ENCODE results near the gene GOLPH3.
A peak's percentile ranks its signal among the peaks of the same experiment; 100 is the strongest.
"Not testable (repeated sequence)": the region's sequence is repeated elsewhere in the genome, so short reads cannot be mapped to it uniquely, and the experiment has no call there.

Gene GOLPH3

DNA sequence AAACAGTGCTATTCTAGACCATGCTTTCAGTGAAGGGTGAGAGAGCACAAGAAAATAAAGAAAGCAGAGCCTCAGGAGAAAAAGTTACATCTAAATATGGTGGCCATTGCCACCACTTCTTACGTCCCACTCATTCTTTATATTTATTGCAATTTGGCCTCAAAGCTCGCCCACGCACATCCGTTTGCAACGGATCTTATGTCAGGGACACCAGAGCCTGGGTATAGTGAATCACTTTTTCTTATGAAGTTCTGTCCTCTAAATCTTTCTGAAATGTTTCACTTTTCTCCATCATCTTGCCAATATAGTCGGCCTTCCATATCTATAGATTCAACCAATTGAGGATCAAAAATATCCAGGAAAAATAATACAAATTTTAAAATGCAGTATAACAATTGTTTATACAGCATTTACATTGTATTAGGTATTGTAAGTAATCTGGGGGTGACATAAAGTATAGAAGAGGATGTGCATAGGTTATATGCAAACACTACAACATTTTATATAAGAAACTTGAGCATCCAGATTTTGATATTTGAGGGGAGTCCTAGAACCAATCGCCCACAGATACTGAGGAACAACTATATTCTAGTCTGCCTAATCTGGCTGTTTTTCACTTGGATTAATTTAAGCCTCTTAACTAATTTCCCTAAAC lies 35.2 kb downstream of the GOLPH3 start:
- DNase-seq (ENCODE audit: insufficient read length, low spot score) (no peak), FAIRE-seq (no peak)

- DNase-seq (ENCODE audit: insufficient read length, low spot score): no peak
- no peak for FAIRE-seq
These were observed 37.8 kb downstream of the GOLPH3 start for GRCh38 chr5:32136342-32136741.

DNA sequence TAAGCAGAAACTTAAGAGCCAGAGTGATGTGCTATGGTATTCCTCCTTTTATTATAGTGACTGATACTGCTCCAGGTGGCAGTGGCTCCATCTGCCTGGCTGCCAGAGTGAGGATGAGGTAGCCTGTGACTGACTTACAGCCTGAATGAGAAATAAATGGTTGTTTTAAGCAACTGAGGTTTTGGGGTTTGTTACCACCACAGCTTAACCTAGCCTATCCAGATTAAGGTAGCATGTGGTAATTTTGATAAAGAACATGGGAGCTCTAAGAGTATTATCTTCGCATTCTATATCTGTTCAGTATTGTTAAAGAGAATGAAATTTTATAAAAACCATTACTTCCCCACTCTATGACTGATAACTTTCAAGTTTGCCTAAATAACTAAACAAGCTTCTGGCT lies 39.0 kb downstream of the GOLPH3 start:
- FAIRE-seq: no peak
- DNase-seq (ENCODE audit: insufficient read length, low spot score): no peak

DNA sequence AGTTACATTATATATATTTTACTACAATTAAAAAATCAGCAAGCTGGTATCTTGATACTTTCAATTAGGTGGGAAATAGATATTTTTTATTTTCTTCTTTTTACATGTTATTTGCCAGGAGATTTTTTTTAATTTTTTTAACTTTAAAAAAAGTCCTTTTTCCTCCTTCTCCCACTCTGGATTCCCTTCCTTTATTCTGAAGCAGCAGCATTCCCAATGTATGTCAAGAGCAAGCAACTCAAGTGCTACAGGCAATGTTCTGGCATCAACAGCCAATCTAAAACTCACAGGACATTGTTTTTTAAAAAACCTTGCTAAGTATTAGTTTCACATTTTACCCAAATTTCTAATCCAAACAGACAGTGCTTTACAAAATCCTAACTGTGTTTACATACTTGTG lies 41.4 kb downstream of the GOLPH3 start:
- DNase-seq (ENCODE audit: insufficient read length, low spot score): no peak
- FAIRE-seq: no peak

DNA sequence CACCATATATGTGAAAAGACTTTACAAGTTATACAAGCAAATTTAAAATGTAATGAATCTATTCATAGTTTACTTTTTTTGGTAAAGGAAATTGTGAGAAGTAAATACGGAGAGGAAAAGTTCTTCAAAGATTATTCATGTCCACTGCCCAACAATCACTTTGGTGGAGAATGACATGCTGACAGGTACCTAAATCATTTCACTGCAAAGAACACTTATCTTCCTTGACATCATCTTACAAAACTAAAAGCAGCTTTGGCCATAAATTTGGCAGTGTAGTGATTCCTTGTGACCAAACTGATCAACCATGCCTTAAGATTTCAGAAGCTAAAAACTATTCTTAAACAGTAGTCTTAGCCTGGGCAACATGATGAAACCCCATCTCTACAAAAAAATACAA lies 42.5 kb downstream of the GOLPH3 start:
- DNase-seq (ENCODE audit: insufficient read length, low spot score) (no peak), FAIRE-seq (no peak)

DNA sequence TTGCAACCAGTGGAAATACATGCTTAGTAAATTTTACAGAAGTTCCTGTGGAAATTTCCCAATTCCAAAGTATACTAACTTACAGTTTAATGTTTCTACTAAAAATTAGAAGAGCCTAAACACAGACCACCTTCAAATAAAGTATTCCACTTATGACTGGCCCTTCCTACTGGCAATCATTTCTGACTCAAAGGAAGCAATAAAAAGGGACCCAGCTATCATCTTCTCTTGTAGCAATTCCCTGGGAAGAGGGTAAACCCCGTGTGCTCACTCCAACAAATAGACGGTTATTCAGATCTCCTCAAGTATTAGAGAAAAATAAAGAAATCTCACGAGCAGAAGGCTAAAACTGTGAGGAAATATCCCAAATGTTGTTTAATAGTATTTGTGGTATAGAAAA lies 43.3 kb downstream of the GOLPH3 start:
- FAIRE-seq (no peak), DNase-seq (ENCODE audit: insufficient read length, low spot score) (no peak)

DNA sequence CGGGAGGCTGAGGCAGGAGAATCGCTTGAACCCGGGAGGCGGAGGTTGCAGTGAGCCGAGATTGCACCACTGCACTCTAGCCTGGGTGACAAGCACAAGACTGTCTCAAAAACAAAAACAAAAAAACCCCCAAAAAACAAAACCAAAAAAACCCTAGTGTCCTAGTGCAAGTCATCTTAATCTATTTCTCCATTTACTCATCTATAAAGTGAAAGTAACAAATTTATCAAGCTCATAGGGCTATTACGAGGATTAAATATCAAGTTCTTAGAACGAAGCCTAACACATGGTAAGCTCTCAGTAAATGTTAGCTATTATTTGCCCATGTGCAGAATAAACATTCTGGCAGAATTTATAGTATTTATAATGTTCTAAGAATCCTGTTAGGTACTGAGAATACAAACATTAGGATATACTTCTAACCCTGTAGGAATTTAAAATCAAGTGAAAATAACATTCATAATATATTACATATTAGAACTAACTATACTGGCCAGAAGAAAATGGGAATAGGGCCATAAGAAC lies 45.0 kb downstream of the GOLPH3 start:
- FAIRE-seq (no peak), DNase-seq (ENCODE audit: insufficient read length, low spot score) (no peak)

DNA sequence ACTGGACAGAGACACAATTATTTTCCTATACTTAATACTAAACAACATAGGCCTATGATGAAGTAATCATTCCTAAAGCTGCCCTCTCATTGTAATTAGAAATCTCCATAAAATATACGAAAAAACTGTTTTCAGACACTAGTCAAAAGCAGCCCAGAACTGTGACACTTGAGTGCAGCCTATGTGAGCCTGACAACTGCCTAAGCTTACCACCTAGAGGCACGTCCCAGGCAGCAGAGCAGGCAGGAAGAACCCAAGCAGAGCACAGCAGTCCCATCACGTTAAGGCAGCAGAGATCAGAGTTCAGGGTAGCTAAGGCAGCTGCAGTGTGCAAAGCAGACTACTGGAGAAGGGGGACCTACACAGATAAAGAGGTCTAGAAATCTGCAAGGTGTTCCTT lies 46.4 kb downstream of the GOLPH3 start:
- peak; percentile 54 for FAIRE-seq
- no peak for DNase-seq (ENCODE audit: insufficient read length, low spot score)

GRCh38 chr5:32126691-32127090 lies 47.4 kb downstream of the GOLPH3 start:
- no peak for DNase-seq (ENCODE audit: insufficient read length, low spot score)
- FAIRE-seq: no peak

- no peak for FAIRE-seq
These were observed 50.0 kb downstream of the GOLPH3 start for GRCh38 chr5:32123889-32124676.

DNA sequence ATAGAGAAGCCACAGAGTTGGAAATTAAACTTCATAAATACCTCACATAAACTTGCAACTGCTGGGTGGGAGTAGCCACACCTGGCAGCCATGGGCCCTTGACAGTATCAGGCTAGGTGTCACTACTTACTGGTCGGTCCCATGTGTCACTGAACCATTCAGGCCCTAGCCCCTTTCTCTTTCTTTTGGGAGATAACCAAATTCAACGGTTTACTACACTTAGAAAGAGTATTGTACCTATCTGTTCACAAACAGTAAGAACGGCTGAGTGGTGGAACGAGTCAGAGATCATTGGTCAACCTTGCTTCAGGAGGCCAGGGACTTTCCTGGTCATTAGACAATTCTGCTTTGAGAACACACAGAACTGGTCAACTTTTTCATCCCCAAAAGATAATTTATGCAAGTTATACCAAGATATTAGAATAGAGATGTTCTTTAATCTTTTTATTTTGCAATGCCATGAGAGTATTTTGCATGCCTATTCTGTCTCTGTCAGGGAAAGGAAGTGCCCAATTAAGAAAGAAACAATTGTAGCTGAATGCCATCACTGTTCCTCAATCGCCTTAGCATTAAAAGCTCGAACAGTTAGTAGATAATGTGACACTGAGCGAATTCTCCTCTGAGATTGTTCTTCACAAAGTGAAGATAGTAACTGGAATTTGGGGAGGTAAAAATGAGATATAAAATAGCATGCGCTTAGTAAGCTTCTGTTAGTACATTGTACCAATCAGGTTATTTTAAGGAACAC lies 50.9 kb downstream of the GOLPH3 start:
- FAIRE-seq (no peak), DNase-seq (ENCODE audit: insufficient read length, low spot score) (no peak)

More at GRCh38 chr5:32123889-32124676, 50.0 kb downstream of the GOLPH3 start:
- DNase-seq (ENCODE audit: insufficient read length, low spot score): no peak

DNA sequence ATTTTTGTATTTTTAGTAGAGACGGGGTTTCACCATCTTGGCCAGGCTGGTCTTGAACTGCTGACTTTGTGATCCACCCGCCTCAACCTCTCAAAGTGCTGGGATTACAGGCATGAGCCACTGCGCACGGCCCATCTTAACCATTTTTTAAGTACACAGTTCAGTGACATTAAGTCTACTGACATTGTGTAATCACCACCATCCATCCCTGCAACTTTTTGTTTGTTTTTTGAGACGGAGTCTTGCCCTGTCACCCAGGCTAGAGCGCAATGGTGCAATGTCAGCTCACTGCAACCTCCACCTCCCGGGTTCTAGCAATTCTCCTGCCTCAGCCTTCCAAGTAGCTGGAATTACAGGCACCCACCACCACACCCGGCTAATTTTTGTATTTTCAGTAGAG lies 55.2 kb downstream of the GOLPH3 start:
- not testable (repeated sequence) for FAIRE-seq

GRCh38 chr5:32116574-32117313 lies 57.4 kb downstream of the GOLPH3 start:
- no peak for FAIRE-seq

More for the DNA sequence above, 55.2 kb downstream of the GOLPH3 start:
- not testable (repeated sequence) for DNase-seq (ENCODE audit: insufficient read length, low spot score)

DNA sequence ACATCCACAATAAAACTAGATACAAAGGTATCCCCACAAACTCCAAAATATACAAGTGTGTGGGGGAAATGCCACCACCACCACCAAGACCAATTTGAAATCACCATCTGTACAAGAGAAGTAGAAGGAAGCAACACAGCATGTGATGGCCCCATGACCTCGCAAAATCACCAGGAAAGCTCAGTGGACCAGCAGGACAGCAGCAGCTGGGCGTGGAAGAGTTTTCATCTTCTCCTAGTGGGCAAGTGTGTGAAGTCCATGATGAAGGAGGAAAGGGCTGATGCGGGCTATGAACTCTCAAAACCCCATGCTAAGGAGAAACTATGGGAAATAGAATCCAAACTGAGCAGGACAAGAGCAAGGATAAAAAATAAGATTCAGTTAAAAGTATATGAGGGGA lies 58.1 kb downstream of the GOLPH3 start:
- DNase-seq (ENCODE audit: insufficient read length, low spot score) (peak; percentile 38), FAIRE-seq (peak; percentile 54)

More at GRCh38 chr5:32116574-32117313, 57.4 kb downstream of the GOLPH3 start:
- DNase-seq (ENCODE audit: insufficient read length, low spot score): no peak

DNA sequence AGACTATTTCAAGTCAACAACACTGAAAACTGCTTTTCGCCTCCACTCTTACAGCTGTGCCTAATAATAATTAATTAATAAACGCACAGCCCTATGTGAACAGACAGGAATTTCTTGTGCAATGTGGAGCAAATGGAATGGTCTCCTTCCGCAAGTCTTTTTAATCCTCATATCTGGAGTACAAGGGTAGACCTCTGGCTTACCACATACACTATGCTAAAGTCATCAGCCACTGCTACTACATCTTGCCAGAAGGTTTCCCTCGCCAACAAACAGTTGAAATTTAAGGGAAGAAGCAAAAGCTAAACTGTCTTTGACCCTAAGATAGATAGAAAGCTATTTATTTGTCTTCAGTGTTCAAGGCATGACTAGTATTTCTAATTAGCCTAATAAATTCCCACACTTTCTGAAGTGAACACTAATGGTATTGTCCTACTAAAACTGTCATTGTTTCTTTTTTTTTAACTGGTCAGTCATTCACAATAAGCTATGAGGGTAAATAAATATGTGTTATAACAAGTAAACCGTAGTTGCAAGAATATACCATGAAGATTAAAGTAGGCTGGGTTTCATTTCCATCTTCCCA lies 63.9 kb downstream of the GOLPH3 start:
- no peak for DNase-seq (ENCODE audit: insufficient read length, low spot score)
- no peak for FAIRE-seq

DNA sequence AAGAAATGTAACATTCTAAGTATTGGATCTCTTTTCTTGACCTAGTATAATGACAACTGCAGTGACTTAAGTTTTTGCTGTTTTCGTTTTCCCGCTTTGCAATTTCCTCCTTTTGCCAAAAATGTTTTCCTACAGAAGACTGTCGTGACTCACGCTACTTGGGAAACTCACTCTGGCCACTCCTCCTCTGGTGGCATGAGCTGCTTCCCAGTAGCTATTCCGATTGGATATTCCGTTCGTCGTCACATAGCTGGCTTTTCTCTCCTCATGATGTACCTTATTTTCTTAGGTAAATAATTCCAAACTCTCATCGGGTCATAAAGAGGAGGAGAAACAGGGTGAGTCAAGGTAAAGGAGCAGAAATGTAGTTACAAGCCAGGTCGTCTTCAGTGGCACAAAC lies 64.9 kb downstream of the GOLPH3 start:
- FAIRE-seq (no peak), DNase-seq (ENCODE audit: insufficient read length, low spot score) (no peak)

DNA sequence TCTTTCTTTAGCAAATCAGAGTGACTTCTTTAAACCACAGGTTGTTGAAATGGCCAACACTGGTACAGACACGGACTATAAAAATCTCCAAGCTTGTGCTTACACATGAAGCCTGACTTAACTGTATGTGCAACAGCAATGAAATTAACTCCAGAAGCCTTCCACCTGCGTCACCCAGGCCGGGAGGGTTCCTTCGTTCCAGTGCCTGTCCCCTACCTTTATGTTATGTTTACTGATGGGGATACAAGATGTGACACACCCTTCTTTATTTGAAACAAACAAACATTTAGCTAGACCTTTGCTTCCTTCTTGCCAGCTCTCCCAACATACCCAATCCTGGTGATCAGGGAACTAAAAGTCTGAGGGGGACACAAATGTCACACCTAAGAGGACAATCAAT lies 66.0 kb downstream of the GOLPH3 start:
- FAIRE-seq: no peak
- DNase-seq (ENCODE audit: insufficient read length, low spot score): no peak

GRCh38 chr5:32107291-32107690 lies 66.8 kb downstream of the GOLPH3 start:
- no peak for DNase-seq (ENCODE audit: insufficient read length, low spot score)
- FAIRE-seq: no peak

DNA sequence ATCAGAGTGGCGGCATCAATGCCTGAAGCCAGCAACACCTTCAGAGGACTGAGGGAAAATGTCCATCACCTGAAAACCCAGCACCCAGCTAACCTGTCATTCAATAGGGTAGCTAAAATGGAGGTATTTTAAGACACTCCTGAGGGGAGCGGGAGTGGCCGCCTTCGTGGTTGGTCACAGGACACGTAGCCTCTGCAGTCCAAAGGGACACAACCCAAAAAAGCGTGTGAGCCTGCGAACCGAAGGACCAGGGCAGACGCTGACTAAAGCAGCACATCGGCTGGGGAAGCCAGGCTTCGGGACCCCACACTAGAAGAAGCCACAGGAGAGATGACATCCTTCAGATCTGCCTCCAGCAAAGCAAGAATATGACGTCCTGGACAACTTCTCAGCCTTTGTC lies 70.6 kb downstream of the GOLPH3 start:
- FAIRE-seq (no peak), DNase-seq (ENCODE audit: insufficient read length, low spot score) (no peak)

DNA sequence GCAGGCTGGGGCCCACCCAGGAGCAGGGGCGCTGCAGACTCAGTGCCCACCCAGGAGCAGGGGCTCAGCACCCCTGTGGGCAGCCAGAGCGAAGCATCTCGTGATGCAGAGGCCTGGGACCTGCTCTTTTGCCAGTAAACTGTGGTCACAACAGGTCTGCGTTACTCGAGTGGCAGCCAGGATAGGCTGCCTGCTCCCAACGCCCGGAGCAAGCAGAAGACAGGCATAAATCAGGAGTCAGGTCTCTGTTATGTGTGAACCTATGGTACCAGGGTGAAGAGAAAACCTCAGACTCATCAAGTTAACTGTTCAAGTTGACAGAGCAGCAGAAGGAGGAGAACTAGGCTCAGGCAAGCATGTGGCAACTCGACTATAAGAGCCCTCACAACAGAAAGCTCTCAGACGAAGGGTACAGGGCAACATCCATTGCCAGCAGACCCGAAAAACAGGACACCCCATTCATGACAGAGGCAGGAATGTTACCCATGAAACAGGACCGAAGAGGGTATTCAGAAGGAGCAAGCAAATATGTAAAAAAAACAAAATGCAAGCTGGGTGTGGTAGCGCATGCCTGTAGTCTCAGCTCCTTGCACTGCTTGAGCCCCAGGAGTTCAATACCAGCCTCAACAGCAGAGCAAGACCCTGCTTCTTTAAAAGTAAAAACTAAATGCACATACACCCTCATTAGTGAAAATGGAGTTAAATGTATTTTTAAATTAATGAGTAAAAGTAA lies 71.7 kb downstream of the GOLPH3 start:
- no peak for DNase-seq (ENCODE audit: insufficient read length, low spot score)
- FAIRE-seq: no peak

Data from HTR-8/SVneo (cell line).